Measurements from ENCODE around the gene DIAPH2.
A peak's percentile ranks its signal among the peaks of the same experiment; 100 is the strongest.

The DIAPH2 gene

GRCh38 chrX:97616883-97617530 is 932.4 kb downstream of the DIAPH2 start:
- peak; percentile 21 for DNase-seq

GRCh38 chrX:97619499-97619898 is 934.9 kb downstream of the DIAPH2 start:
- no peak for DNase-seq

GRCh38 chrX:97622111-97622510 is 937.5 kb downstream of the DIAPH2 start:
- DNase-seq, result no peak

GRCh38 chrX:97628326-97628725 is 943.7 kb downstream of the DIAPH2 start:
- DNase-seq, result no peak

- no peak for DNase-seq
Observed at GRCh38 chrX:97628807-97629596, 944.4 kb downstream of the DIAPH2 start.

GRCh38 chrX:97629597-97629985 is 944.9 kb downstream of the DIAPH2 start:
- no peak for DNase-seq

- DNase-seq, result no peak
Observed at GRCh38 chrX:97633798-97634197, 949.2 kb downstream of the DIAPH2 start.

GRCh38 chrX:97636473-97637140 is 952.0 kb downstream of the DIAPH2 start:
- no peak for DNase-seq

GRCh38 chrX:97637289-97637688 is 952.6 kb downstream of the DIAPH2 start:
- DNase-seq, result no peak

- no peak for DNase-seq
Observed at GRCh38 chrX:97638621-97639020, 954.0 kb downstream of the DIAPH2 start.

GRCh38 chrX:97639526-97639925 is 954.9 kb downstream of the DIAPH2 start:
- peak; percentile 1 for DNase-seq
